ENCODE measurements around the gene ZNF580.
A peak's percentile ranks its signal among the peaks of the same experiment; 100 is the strongest.

Gene ZNF580

GRCh38 chr19:55660991-55661390 is 20.2 kb downstream of the ZNF580 start:
- no peak for DNase-seq (ENCODE audit: low spot score)

- no peak for DNase-seq (ENCODE audit: low spot score)
Observed at GRCh38 chr19:55661826-55662225, 21.0 kb downstream of the ZNF580 start.

DNA sequence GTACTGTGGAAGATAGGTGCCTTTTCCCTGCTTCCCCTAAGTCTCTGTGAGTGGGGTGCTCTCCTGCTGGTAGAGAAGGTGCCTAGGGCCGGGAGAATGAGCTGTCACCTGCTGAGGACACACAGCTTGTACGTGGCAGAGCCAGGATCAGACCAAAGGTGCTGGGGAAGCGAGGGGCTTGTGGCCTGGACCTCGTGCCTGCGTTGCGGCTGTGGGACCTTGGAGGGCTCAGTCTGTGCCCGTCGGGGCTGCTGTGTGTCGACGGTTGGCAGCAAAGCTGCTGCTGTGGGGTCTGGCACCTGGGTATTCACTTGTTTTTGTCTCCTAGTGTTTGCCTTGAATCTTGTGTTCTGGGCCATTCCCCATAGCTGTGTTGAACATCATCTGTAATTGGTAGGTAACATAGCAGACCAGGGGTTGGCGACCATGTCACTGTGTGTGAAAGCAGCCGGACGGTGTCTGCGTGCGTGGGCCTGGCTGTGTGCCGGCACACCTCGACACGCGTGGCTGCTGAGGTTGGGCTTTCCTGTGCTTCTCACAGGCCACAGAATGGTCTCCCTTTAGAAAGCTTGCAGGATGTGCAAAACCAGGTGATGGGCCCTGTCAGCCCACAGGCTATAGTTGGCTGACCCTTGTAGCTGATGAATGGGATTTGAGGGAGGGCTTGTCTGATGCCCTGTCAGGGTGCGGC is 23.2 kb downstream of the ZNF580 start:
- no peak for DNase-seq (ENCODE audit: low spot score)

- DNase-seq (ENCODE audit: low spot score) = no peak
Observed at GRCh38 chr19:55666343-55667005, 25.7 kb downstream of the ZNF580 start.

DNA sequence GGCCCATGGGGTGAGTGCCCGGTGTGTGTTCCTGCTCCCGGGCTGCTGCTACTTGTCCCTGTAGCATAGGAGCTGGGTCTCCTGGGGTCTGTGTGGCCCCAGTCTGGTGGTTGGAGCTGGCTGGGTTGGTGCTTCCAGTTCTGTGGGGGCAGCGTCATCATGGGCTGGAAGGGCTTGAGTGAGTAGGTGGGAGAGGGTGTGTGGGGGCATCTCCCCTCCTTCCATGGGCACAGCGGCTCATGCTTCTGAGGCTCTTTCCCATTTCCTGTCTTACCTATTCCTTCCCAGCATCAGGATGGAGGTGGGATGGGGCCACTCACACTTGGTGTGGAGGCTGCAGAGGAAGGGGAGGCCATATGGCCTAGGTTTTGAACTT is 26.2 kb downstream of the ZNF580 start:
- no peak for DNase-seq (ENCODE audit: low spot score)

DNA sequence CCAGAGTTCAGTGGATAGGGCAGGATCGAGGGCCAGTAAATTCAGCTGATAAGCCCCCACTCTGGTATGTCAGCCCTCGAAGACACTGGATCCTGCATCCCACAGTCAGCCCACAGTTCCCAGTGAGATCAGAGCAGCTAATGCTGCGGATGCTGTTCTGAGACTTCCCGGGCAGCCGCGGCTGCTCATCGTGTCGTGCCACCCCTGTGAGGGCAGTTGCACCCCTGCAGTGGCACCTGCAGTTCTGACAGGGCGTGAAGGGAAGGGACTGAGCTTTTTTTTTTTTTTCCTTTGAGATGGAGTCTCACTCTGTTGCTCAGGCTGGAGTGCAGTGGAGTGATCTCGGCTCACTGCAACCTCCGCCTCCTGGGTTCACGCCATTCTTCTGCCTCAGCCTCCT is 26.7 kb downstream of the ZNF580 start:
- DNase-seq (ENCODE audit: low spot score) = no peak

GRCh38 chr19:55667958-55668357 is 27.2 kb downstream of the ZNF580 start:
- no peak for DNase-seq (ENCODE audit: low spot score)

DNA sequence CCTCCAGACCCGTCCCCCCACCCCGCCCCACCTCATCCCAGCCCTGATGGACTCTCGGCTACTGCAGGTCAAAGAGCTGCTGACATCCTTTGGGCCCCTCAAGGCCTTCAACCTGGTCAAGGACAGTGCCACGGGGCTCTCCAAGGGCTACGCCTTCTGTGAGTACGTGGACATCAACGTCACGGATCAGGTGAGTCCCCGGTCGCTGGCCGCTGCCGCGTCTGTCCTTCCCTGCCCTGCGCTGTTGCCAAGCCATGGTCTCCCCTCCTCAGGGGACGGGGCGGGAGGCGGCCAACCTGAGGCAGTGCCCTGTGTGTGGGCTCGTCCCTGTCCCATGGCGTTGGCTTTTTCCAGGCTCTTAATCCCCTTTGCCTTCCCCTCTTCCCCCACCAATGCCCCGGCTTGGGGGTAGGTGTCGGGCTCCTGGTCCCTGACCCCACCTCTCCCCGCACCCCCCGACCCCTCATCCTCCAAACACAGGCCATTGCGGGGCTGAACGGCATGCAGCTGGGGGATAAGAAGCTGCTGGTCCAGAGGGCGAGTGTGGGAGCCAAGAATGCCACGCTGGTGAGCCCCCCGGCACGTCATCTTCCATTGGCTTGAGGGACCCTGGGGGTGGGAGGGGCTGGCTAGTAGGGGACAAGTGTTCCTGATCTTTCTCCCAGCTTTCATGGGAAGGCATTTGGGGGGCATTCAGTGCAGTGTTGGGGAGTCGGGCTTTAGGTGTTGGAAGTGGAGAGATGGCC is 28.0 kb downstream of the ZNF580 start:
- DNase-seq (ENCODE audit: low spot score) = no peak

DNA sequence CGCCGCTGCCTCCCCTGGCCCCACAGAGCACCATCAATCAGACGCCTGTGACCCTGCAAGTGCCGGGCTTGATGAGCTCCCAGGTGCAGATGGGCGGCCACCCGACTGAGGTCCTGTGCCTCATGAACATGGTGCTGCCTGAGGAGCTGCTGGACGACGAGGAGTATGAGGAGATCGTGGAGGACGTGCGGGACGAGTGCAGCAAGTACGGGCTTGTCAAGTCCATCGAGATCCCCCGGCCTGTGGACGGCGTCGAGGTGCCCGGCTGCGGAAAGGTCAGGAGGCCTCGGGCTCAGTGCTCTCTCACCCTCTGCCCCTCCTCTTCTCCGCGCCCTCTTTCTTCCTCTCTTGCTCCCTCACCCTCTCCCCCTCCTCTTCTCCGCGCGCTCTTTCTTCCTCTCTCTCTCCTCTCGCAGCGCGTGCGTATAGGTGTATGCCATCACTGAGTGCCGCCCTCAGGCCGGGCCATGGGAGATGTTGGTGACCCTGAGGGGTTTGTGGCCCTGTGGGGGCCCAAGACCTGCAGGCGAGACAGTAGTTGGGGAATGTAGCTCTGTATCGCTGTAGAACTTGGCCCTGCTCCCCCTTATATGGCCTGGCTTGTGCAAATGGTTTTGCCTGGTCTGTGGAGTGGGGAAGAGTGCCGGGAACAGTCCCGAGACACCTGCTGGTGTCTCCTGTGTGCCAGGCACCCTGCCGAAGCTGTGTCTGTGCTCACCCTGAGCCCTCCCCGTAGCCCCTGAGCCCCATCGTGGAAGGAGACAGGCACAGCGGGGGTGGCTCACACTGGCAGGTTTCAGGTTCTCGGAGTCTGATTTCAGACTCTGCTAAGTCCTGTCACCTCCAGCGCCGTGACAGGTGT is 28.8 kb downstream of the ZNF580 start:
- DNase-seq (ENCODE audit: low spot score) = no peak

- peak; percentile 66 for DNase-seq (ENCODE audit: low spot score)
Observed at GRCh38 chr19:55670280-55671053, 29.7 kb downstream of the ZNF580 start.

- DNase-seq (ENCODE audit: low spot score) = no peak
Observed at GRCh38 chr19:55671054-55671378, 30.2 kb downstream of the ZNF580 start.

- DNase-seq (ENCODE audit: low spot score) = no peak
Observed at GRCh38 chr19:55672418-55672817, 31.6 kb downstream of the ZNF580 start.

DNA sequence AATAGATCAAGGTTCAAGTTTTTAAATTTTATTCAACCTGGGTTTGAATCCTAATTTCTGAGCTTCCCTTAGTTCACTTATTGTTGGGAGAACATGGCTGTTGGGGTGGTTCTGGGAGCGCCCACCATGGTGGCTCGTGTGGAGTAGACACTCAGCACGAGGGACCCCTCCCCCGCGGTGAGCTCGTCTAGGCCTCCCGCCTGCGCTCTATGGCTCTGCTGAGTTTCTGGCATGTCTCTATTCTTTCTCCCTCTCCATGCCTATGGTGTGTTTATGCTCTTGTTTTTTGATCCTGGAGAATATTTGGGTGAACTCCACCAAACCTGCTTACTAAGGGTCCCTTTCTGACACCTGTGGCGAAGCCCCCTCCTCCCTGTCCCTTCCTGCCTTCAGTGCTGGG is 32.7 kb downstream of the ZNF580 start:
- DNase-seq (ENCODE audit: low spot score) = no peak

DNA sequence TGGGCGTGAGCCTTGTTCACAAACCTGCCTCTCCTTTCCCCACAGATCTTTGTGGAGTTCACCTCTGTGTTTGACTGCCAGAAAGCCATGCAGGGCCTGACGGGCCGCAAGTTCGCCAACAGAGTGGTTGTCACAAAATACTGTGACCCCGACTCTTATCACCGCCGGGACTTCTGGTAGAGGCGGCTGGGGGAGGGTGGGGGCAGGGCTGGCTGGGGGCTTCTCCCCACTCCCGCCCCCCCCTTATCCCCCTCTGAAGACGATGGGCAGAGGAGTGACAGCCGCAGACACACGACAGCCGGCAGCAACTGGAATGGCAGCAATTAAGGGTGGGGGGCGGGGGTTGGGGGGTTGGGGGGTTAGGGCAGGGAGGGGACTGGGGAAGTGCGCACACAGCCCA is 33.1 kb downstream of the ZNF580 start:
- DNase-seq (ENCODE audit: low spot score) = no peak

DNA sequence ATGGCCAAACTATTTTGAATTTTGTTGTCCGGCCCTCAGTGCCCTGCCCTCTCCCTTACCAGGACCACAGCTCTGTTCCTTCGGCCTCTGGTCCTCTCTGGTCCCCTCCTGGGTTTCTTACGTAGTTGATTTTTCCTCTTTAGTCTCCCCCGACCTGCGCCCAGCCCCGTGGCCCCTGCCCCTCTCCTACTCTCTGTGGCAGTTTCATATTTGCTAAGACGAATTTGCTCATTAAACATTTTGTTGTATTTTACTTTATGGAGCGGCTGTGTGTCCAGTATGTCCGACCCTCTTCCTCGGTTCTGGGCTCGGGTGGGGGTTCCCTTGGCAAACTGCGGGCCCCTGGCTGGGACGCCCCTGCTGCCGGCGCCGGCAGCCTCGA is 33.6 kb downstream of the ZNF580 start:
- DNase-seq (ENCODE audit: low spot score) = no peak

- DNase-seq (ENCODE audit: low spot score) = peak; percentile 97
Observed at GRCh38 chr19:55674841-55675660, 34.2 kb downstream of the ZNF580 start, which contains the start of gene EPN1. TSS of gene EPN1 (plus strand) at chr19:55675226. CDS start at chr19:55678628, 3,402 bp downstream.

DNA sequence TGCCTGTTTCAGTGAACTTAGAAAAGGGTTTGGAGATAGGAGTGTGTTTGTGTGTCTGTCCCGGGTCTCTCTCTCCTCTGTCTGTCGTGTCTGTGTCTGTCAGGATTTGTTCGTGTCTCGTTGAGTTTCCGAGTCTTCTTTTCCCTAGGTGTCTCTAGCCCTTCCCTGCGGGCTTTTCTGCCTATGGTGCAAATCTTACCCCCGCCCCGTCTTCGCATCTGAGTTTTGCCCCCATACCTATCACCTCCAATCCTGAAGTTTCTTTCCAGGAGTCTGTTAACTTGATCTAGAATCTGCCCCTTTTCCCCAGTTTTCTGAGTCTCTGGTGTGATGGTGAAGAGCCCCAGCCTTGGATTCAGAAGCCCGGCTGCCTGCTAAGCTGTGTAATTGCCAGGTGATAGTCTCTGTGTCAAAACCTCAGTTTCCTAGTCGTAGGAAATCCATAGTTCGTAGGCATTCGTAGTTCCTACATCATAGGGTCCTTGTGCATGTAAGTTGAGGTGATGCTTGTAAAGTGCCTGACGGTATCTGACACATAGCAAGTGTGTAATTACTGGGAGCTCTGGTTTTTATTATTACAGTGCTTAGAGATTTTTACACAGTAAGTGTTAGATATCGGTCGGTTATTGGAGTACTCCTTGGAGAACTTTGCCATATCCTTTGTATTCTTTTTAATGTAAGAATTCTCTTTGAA is 35.0 kb downstream of the ZNF580 start:
- DNase-seq (ENCODE audit: low spot score) = no peak

DNA sequence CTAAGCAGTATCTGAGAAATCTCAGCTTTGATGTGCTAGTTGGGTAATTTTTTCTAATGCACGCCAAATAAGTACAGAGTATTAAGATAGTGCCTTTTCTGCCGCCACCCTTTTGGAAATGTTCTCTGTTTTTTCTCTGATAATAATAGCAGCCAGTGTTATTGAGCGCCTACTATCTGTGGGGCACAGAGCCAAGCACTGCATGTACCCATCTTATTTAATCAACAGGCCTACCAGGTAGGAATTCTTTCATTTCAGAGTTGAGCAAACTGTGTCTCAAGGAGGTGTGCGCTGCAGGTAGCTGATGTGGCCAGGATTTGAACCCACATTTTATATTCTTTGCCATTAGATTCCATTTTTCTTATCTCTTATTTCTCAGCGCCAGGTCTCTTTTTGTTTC is 35.6 kb downstream of the ZNF580 start:
- peak; percentile 28 for DNase-seq (ENCODE audit: low spot score)

GRCh38 chr19:55676889-55677505 is 36.2 kb downstream of the ZNF580 start:
- no peak for DNase-seq (ENCODE audit: low spot score)

All from Ammon's horn (tissue), 1 donor.